Measurements from ENCODE around the gene STXBP1.

Gene STXBP1

DNA sequence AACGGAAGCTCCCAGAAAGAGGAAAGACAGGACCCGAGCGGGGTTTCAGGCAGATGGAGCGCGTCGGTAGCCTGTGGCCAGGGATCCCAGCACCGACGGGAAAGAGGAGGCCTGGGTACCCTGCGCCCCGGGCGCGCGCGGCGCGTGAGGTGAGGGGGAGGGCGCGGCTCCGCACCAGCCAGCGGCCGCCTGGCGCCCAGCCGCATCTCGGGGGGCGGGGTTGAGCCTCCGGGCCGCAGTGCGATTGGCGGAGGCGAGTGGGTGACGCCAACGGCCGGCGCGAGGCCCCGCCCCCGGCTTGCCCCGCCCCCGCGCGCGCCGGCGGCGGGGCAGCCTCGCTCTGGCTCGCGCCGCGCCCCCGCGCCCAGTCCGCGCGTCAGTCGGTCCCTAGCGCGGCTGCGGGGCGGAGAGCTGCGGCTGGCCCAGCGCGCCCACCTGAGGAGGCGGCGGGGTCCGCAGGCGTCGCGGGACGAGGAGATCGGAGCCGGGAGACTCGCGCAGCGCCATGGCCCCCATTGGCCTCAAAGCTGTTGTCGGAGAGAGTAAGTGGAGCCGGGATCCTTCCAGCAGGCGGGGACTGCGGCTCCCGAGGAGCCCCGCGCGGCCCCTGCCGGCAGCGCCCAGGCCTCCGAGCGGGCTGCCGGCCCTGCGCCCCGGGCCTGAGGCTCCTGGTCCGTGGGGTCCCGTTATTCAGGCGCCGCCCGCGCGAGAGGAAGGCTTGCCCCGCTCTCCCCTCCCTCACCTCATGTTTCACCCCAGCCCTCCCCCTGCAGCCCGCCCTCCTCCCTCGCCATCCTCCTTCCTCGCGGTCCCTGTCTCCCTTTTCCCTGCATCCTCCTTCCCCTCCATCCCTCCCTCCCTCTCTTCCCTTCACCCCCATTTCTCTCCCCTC, at the start of gene STXBP1:
Gene STXBP1, plus strand, starts transcription at position 379 of the 892 bp plus-strand sequence. Its CDS starts 127 bp downstream, at position 506.
- H3K36me3 ChIP-seq (ENCODE audit: insufficient read depth, low read length) = no peaks in the 10 kb centered on the region
- H2AFZ ChIP-seq (ENCODE audit: low read depth, low read length) = peak within 1 kb of the TSS; percentile 91
- peaks cover 13% of the 10 kb centered on the region for H3K27me3 ChIP-seq (ENCODE audit: insufficient read depth, low read length)
- H3K4me3 ChIP-seq (ENCODE audit: low read length) = peak within 1 kb of the TSS; percentile 93
- H3K9me3 ChIP-seq (ENCODE audit: low read length) = no peaks in the 10 kb centered on the region
- peaks cover 28% of the 10 kb centered on the region for H3K4me1 ChIP-seq (ENCODE audit: insufficient read depth, low read length)

DNA sequence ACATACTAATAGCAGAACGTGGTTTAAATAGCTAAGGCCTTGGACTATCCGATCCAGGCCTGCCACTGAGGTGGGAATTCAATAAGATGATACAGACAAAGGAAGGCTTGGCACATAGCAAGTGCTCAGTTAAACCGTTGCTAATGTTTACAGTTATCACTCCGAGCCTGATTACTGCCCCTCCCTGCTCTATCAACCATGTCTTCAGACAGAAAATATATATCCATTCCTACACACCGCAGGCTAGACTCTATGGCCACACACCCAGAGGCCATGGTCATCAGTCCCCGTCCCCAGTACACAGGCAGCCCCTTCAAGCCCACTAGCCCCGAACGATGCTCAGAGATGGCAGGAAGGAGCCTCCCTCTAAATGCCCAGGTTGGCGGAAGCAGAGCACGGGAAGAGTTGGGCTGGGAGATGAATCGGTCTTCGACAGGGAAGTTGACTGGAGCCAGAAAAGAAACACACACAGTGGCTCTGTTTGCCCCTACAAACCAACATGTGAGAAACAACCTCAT, 49.7 kb upstream of the STXBP1 start:
- Histone ChIP-seq H3K9me3 (ENCODE audit: low read length) (no peaks in the 10 kb centered on the region), H2AFZ (ENCODE audit: low read depth, low read length) (no peak overlapping the region), H3K4me3 (ENCODE audit: low read length) (no peak overlapping the region), H3K36me3 (ENCODE audit: insufficient read depth, low read length) (no peaks in the 10 kb centered on the region), H3K4me1 (ENCODE audit: insufficient read depth, low read length) (peaks cover 18% of the 10 kb centered on the region), H3K27me3 (ENCODE audit: insufficient read depth, low read length) (no peaks in the 10 kb centered on the region)

DNA sequence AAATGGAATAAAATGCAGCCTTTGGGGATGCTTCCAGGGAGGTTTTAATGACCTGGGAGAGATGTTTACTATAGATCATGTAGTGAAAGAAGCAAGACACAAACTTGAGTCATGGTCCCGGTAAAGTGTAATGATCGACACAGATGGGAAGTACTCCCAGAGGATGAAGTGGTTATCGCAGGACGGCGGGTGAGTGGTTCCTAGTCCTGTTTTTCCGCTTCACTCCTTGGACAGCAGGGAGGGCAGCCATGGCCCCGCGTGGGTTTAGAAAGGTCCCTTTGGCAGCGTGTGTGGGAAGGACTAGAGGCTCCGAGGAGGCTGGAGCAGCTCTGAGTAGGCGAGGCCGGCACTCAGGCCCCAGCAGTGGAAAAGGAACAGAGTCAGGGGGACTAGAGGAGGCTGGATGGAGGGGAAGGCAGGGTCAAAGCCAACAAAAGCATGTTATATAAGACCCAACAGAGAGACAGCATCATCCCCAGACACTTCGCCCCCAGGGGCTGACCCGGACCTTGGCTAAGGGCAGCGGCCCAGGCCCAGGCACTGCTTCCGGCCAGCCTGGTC, 49.2 kb upstream of the STXBP1 start:
- no peak overlapping the region for H2AFZ ChIP-seq (ENCODE audit: low read depth, low read length)
- no peaks in the 10 kb centered on the region for H3K9me3 ChIP-seq (ENCODE audit: low read length)
- no peaks in the 10 kb centered on the region for H3K36me3 ChIP-seq (ENCODE audit: insufficient read depth, low read length)
- H3K4me1 ChIP-seq (ENCODE audit: insufficient read depth, low read length) = peaks cover 18% of the 10 kb centered on the region
- no peaks in the 10 kb centered on the region for H3K27me3 ChIP-seq (ENCODE audit: insufficient read depth, low read length)
- no peak overlapping the region for H3K4me3 ChIP-seq (ENCODE audit: low read length)

DNA sequence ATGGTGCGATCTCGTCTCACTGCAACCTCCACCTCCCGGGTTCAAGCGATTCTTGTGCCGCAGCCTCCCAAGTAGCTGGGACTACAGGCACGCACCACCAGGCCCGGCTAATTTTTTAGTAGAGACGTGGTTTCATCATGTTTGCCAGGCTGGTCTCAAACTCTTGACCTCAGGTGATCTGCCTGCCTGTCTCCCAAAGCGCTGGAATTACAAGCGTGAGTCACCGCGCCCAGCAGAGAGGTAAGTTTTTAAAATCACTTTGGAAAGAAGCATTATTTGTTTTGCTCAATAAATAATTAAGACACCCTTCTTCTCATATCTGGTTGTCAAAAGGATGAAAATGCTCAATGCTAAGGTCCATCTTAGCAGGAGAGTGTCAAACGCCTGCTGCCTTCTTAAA, 48.5 kb upstream of the STXBP1 start:
- H3K27me3 ChIP-seq (ENCODE audit: insufficient read depth, low read length) = no peaks in the 10 kb centered on the region
- no peak overlapping the region for H3K4me3 ChIP-seq (ENCODE audit: low read length)
- peaks cover 16% of the 10 kb centered on the region for H3K4me1 ChIP-seq (ENCODE audit: insufficient read depth, low read length)
- H3K36me3 ChIP-seq (ENCODE audit: insufficient read depth, low read length) = no peaks in the 10 kb centered on the region
- H3K9me3 ChIP-seq (ENCODE audit: low read length) = no peaks in the 10 kb centered on the region
- no peak overlapping the region for H2AFZ ChIP-seq (ENCODE audit: low read depth, low read length)

DNA sequence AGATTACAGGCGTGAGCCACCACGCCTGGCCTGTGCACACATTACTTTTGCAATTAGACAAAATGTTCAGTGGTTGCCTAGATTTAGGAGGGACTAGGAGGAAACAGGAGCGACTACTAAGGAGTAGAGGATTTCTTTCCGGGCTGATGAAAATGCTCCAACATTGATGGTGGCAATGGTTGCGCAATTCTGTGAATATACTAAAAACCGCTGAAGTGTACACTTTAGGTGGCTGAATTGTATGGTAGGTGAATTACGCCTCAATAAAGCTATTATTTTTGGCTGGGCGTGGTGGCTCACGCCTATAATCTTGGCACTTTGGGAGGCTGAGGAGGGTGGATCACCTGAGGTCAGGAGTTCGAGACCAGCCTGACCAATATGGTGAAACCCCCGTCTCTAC, 46.8 kb upstream of the STXBP1 start:
- Histone ChIP-seq H3K4me1 (ENCODE audit: insufficient read depth, low read length) (peaks cover 26% of the 10 kb centered on the region), H3K36me3 (ENCODE audit: insufficient read depth, low read length) (no peaks in the 10 kb centered on the region), H3K27me3 (ENCODE audit: insufficient read depth, low read length) (no peaks in the 10 kb centered on the region), H3K4me3 (ENCODE audit: low read length) (no peak overlapping the region), H3K9me3 (ENCODE audit: low read length) (no peaks in the 10 kb centered on the region), H2AFZ (ENCODE audit: low read depth, low read length) (no peak overlapping the region)

DNA sequence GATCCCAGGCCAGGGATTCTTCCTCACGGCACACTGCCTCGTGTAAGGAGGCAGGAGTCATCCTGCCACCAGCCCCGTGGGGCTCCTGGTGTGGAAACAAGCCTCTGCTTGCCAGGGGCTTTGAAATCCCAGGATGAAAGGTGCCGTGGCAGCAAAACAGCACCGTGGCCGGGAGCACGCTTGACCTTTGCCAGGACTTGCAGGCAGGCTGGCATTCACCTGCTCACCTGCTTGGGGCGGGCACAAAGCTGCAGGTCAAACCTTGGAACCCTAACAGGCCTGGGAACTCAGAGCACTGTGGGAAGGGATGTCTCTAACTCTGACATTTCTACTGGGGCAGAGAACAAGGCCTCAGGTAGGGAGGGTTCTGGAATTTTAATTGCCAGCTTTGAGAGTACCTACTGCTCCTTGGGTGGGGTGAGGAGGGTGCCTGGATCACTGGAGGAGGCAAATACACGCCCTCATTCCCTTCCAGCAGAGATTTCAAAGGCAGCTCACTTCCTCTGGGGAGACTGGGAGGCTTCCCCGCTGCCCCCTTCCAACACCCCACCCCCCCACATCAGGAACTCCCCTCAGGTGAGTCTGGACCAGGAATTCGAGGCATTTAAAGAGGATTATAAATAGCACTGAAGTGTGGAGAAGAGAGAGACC, 45.6 kb upstream of the STXBP1 start:
- H3K4me1 ChIP-seq (ENCODE audit: insufficient read depth, low read length) = peaks cover 30% of the 10 kb centered on the region
- H3K9me3 ChIP-seq (ENCODE audit: low read length) = no peaks in the 10 kb centered on the region
- no peaks in the 10 kb centered on the region for H3K36me3 ChIP-seq (ENCODE audit: insufficient read depth, low read length)
- H3K27me3 ChIP-seq (ENCODE audit: insufficient read depth, low read length) = no peaks in the 10 kb centered on the region
- H3K4me3 ChIP-seq (ENCODE audit: low read length) = no peak overlapping the region
- no peak overlapping the region for H2AFZ ChIP-seq (ENCODE audit: low read depth, low read length)

DNA sequence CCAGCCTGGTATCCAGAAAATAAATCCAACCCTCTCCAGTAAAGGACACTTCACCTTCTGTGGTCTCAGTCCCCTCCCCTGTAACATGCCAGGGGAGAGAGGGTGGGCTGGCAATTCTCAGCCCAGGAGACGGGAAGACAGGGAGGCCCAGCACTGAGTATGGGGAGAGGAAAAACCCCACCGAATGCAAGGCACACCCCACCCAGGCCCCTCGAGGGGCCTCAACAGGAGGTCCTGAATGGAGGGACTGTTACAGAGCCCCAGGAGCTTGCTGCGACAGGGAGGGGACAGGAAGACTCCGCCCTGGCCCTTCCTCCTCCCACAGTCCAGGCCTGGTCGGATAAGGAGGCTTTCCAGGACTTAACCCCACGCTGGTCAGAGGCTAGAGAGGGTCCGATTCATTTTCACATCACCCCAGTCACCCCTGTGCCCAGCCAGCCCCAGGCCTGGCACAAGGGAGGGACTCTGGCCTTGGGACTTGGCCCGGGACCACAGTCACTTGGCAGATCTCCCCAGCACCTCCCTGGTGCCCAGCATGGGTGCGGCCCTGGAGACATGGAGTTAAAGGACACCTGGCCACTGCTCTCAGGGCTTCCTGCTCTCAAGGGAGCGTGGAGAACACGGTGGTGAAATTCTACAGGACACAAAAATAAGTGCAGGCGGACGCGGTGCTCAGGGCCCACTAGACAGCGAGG, 44.9 kb upstream of the STXBP1 start:
- Histone ChIP-seq H3K9me3 (ENCODE audit: low read length) (no peaks in the 10 kb centered on the region), H3K27me3 (ENCODE audit: insufficient read depth, low read length) (no peaks in the 10 kb centered on the region), H2AFZ (ENCODE audit: low read depth, low read length) (no peak overlapping the region), H3K36me3 (ENCODE audit: insufficient read depth, low read length) (no peaks in the 10 kb centered on the region), H3K4me1 (ENCODE audit: insufficient read depth, low read length) (peaks cover 32% of the 10 kb centered on the region), H3K4me3 (ENCODE audit: low read length) (peak overlapping the region; percentile 75)

DNA sequence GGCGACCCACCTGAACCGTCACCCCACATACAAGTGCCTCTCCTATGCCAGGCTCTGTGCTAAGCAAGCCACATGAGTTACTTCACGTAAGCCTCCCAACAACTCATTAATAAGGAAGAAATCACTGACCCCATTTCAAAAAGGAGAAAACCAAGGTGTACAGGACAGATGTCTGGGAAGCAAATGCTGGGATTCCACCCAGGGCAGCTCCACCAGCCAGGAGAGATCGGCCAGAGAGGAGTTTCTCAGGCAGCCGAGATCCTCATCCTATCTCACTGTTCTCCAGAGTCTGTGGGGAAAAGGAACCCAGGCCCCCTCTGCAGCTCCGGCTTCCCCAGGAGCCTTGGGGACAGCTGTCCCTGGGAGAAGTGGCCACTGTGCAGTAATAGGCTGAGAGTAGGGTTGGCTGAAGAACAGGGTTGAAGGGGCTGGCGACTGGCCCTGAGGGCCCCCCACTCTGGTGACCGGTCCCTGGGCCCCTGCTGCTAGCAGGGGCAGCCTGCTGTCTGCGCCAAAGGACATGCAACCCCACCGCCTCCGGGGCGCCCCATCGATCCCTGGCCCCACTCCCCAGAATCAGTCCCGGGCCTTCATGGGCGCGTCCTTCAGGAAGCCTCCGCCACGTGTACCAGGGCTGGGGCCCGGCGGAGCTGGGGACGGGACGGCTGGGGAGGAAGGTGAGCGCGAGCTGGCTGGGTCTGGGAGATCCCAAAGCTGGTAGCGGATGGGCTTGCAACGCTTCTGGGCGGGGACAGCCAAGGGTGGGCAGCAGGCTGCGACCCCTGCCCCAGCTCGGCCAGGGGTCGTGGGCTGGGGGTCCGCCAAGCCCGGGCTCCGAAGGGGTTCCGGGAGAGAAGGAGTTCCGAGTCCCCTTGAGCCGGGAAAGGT, 44.1 kb upstream of the STXBP1 start:
- H3K9me3 ChIP-seq (ENCODE audit: low read length) = no peaks in the 10 kb centered on the region

DNA sequence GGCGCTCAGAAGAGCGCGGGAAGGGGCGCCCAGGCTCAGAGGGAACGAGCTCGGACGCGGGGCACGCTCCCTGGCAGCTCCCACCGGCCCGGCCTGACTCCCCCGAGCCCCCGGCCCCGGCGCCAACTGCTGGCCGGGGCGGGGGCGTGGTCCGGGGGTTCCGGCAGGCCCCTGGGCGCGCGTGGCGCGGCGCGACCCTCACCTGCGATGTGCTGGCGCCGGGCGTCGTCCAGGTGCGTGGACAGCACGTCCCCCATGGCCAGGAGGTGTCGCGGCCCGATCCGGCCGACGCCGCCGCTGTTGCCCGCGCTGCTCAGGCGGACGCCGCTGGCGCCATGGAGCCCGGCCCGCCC, 43.5 kb upstream of the STXBP1 start:
- peak overlapping the region; percentile 90 for H2AFZ ChIP-seq (ENCODE audit: low read depth, low read length)
- peak overlapping the region; percentile 75 for H3K4me3 ChIP-seq (ENCODE audit: low read length)
- H3K36me3 ChIP-seq (ENCODE audit: insufficient read depth, low read length) = no peaks in the 10 kb centered on the region
- H3K27me3 ChIP-seq (ENCODE audit: insufficient read depth, low read length) = no peaks in the 10 kb centered on the region
- no peaks in the 10 kb centered on the region for H3K9me3 ChIP-seq (ENCODE audit: low read length)
- H3K4me1 ChIP-seq (ENCODE audit: insufficient read depth, low read length) = peaks cover 32% of the 10 kb centered on the region

More for the DNA sequence above, 44.1 kb upstream of the STXBP1 start:
- peak overlapping the region; percentile 90 for H2AFZ ChIP-seq (ENCODE audit: low read depth, low read length)
- H3K4me1 ChIP-seq (ENCODE audit: insufficient read depth, low read length) = peaks cover 32% of the 10 kb centered on the region
- peak overlapping the region; percentile 75 for H3K4me3 ChIP-seq (ENCODE audit: low read length)
- H3K36me3 ChIP-seq (ENCODE audit: insufficient read depth, low read length) = no peaks in the 10 kb centered on the region
- H3K27me3 ChIP-seq (ENCODE audit: insufficient read depth, low read length) = no peaks in the 10 kb centered on the region

DNA sequence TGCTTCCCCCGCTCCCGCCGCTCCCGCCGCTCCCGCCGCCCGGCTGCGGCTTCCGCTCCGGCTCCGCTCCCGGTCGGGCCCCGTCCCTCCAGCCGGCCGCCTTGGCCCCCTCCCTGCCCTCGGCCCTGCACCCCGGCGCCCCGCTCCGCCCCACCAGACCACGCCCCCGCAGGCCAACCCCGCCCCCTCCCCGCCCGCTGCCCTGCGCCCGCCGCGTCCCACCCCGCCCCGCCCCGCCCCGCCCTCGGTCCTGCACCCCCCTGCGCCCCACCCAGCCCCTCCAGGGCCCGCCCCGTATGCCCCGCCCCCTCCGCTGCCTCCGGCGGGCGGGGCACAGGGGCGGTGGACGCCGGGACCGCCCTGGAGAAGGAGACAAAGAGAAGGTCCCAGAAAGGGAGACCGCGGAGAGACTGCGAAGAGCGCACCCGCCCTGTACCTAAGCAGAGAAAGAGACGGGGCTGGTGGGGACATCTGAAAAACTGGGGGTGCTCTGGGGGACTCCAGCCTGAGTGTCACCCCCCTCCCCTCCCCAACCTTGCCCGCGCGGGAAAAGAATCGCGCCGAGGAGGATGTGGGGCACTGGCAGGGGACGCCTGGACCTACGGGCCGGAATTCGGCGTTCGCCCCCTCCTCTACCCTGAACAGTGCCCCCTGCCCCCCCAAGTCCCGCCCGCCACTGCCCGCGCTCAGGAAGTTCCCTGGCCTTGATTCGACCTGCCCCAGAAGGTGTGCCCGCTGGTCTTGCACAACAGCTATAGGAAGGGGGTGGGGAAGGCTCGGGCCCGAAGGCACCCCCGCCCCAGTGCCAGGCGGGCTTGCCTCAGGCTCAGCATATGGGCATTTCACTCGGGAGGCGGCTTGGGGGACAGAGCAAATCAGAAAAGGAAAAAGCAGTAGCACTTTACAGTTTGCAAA, 42.8 kb upstream of the STXBP1 start:
- H3K9me3 ChIP-seq (ENCODE audit: low read length) = no peaks in the 10 kb centered on the region
- no peaks in the 10 kb centered on the region for H3K36me3 ChIP-seq (ENCODE audit: insufficient read depth, low read length)
- peaks cover 32% of the 10 kb centered on the region for H3K4me1 ChIP-seq (ENCODE audit: insufficient read depth, low read length)
- peak overlapping the region; percentile 90 for H2AFZ ChIP-seq (ENCODE audit: low read depth, low read length)
- no peaks in the 10 kb centered on the region for H3K27me3 ChIP-seq (ENCODE audit: insufficient read depth, low read length)
- peak overlapping the region; percentile 75 for H3K4me3 ChIP-seq (ENCODE audit: low read length)

DNA sequence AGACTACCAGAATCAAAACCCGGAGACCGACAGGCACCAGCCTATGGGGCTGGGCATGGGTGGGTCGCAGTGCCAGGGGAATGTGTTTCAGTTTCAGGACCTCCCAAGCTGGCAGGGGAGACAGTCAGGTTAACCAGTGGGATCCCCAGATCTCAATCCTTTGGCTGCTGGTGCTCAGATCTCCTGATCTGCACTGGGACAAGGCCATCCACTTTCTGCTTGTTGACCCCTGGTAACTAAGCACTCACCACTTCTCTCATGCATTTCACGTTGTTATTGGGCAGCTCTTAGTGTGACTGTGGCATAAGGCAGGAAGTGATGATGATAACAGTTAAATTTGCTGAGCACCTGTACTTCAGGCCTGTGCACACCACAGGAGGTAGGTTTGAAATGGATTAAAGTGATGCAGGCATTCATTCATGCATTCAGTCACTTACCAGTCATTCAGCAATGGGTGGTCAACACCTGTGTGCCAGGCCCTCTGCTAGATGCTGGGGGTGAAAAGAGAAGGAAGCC, 42.1 kb upstream of the STXBP1 start:
- Histone ChIP-seq H3K4me1 (ENCODE audit: insufficient read depth, low read length) (peaks cover 32% of the 10 kb centered on the region), H2AFZ (ENCODE audit: low read depth, low read length) (peak overlapping the region; percentile 63), H3K27me3 (ENCODE audit: insufficient read depth, low read length) (no peaks in the 10 kb centered on the region), H3K4me3 (ENCODE audit: low read length) (peak overlapping the region; percentile 61), H3K36me3 (ENCODE audit: insufficient read depth, low read length) (no peaks in the 10 kb centered on the region), H3K9me3 (ENCODE audit: low read length) (no peaks in the 10 kb centered on the region)
